Central memory CD4-positive, alpha-beta T cell (primary cell): Measurements from ENCODE around the gene LAMB1.

ENCODE experiments used
- DNase-seq: peaks from one replicate; pipeline ENCODE4 v3.0.0; 2022

Gene LAMB1

GRCh38 chr7:108016841-108017775 is 14.1 kb upstream of the LAMB1 start:
- DNase-seq, result no peak

GRCh38 chr7:108015740-108016139 is 12.8 kb upstream of the LAMB1 start:
- DNase-seq, result no peak

GRCh38 chr7:108014747-108015682 is 12.1 kb upstream of the LAMB1 start:
- no peak for DNase-seq

- no peak for DNase-seq
Measured at GRCh38 chr7:108014215-108014614, 11.3 kb upstream of the LAMB1 start.

- DNase-seq, result no peak
Measured at GRCh38 chr7:108012499-108013430, 9.8 kb upstream of the LAMB1 start.

- no peak for DNase-seq
Measured at GRCh38 chr7:108010377-108010776, 7.4 kb upstream of the LAMB1 start.

GRCh38 chr7:108009873-108010272 is 6.9 kb upstream of the LAMB1 start:
- DNase-seq, result no peak

GRCh38 chr7:108008827-108009226 is 5.9 kb upstream of the LAMB1 start:
- DNase-seq, result no peak

- DNase-seq, result no peak
Measured at GRCh38 chr7:108008240-108008639, 5.3 kb upstream of the LAMB1 start.

- DNase-seq, result no peak
Measured at GRCh38 chr7:108007762-108008161, 4.8 kb upstream of the LAMB1 start.

GRCh38 chr7:108007261-108007660 is 4.3 kb upstream of the LAMB1 start:
- DNase-seq, result no peak

- DNase-seq, result no peak
Measured at GRCh38 chr7:108004220-108005142, 1.5 kb upstream of the LAMB1 start.

- DNase-seq, result no peak
Measured at GRCh38 chr7:108003599-108003935, 606 bp upstream of the LAMB1 start.

- DNase-seq, result no peak
Measured at GRCh38 chr7:108001764-108002725, 916 bp downstream of the LAMB1 start.

GRCh38 chr7:108000875-108001763 is 1.8 kb downstream of the LAMB1 start:
- DNase-seq, result no peak

GRCh38 chr7:107999779-108000560 is 3.0 kb downstream of the LAMB1 start:
- DNase-seq, result no peak

- DNase-seq, result no peak
Measured at GRCh38 chr7:107998660-107999480, 4.1 kb downstream of the LAMB1 start.
